Natural killer cell treated with Interleukin-12 subunit alpha and Interleukin-12 subunit beta and Interleukin-15 and Interleukin-18, amount 100 ng/mL, for 72 hours (primary cell): ENCODE measurements around the gene KRT36. TPM values are rescaled to one million over a fixed set of nuclear protein-coding genes. Genes with fewer than 3 reads are reported as not detected.

Experiments used
- ATAC-seq, 2 donors: fragments of 150-1000 bp; cut with Tn5 transposase in 1 of 2; sonication (Bioruptor Pico), chemical (Tn5 transposase) in 1 of 2; 2 replicates each; pipeline ENCODE4 v1.10.0; 2021
- DNase-seq: peaks from one replicate; pipeline ENCODE4 v3.0.0; 2022; ENCODE audit warnings: low spot score
- H3K27ac Mint-ChIP-seq, 2 donors: 1 replicate in 1 of 2; 2 replicates in 1 of 2; pipeline ENCODE4 v1.8.0; 2022; ENCODE audit warnings: mixed read lengths in 2 of 2, mild to moderate bottlenecking in 1 of 2, moderate library complexity in 1 of 2
- H3K27me3 Mint-ChIP-seq, 2 donors: 1 replicate in 1 of 2; 2 replicates in 1 of 2; pipeline ENCODE4 v1.8.0; 2022; ENCODE audit warnings: mixed read lengths in 2 of 2
- H3K36me3 Mint-ChIP-seq: one replicate; pipeline ENCODE4 v1.8.0; 2022; ENCODE audit warnings: mixed read lengths
- H3K4me1 Mint-ChIP-seq, 2 donors: 1 replicate in 1 of 2; 2 replicates in 1 of 2; pipeline ENCODE4 v1.8.0; 2022; ENCODE audit warnings: low read depth in 2 of 2, mixed read lengths in 2 of 2, mild to moderate bottlenecking in 1 of 2
- H3K4me3 Mint-ChIP-seq: one replicate; pipeline ENCODE4 v1.8.0; 2022; ENCODE audit warnings: mixed read lengths
- H3K9me3 Mint-ChIP-seq: 2 replicates; pipeline ENCODE4 v1.8.0; 2022; ENCODE audit warnings: mixed read lengths
- total RNA-seq, 2 donors: library from RNA; stranded (reverse); gene quantifications; one replicate each; pipeline ENCODE4 v1.2.3, GENCODE V29; 2022

KRT36 gene
- total RNA-seq, 2 donors from 2014 or later, result not detected

DNA sequence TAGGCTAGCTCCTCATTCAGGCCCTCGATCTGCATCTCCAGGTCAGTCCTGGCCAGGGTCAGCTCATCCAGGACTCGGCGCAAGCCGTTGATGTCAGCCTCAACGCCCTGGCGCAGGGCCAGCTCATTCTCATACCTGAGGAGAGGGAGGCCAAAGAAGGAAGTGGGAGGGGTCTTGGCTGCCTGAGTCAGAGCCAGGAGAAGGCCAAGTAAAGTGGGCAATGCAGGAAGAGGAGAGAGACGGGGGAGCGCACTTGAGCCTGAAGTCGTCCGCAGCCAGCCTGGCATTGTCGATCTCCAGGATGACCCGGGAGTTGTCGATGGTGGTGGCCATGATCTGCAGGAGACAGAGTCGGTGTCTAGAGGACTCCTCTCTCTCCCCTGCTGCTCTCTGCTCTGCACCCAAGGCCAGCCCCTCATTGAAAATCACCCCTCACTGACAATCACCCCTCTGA is 27.1 kb upstream of the KRT36 start:
- no peaks in the 10 kb centered on the region for H3K9me3 Mint-ChIP-seq
- DNase-seq, result no peak
- H3K4me1 Mint-ChIP-seq, result no peaks in the 10 kb centered on the region
- no peak for ATAC-seq
- peaks cover 0 to 2% of the 10 kb centered on the region in 2 donors for H3K27me3 Mint-ChIP-seq
- H3K27ac Mint-ChIP-seq, result no peak overlapping the region
- no peaks in the 10 kb centered on the region for H3K36me3 Mint-ChIP-seq
- H3K4me3 Mint-ChIP-seq, result no peak overlapping the region

DNA sequence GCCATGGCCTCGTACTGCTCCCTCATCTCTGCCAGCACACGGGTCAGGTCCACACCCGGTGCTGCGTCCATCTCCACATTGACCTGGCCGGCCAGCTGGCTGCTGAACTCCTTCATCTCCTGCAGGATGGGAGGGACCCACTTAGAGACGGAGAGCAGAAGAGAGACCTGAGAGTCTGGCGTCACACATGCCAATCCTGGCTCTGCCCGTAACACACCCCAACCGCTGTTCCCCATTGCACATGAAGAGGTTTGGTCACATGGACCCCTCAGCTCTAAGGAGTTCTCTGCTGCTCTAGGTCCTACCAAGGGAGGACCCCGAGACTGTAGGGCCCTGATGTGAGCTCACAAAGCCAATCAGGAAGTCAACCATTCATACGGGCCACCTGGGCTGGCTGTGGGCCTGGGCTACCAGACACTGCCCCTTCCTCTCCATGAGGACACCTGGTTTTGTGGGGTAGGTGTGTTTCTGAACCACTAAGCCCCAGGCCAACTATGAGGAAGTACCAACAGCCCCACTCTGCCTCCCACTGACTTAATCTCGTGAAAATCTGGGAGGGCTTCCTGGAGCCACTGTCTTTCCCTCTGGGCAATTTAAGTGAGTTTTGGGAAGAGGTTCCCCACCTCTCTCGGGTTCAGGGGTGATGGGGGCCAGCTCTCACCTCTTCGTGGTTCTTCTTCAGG is 26.6 kb upstream of the KRT36 start:
- Mint-ChIP-seq H3K27me3 (peaks cover 0 to 2% of the 10 kb centered on the region in 2 donors), H3K4me1 (no peaks in the 10 kb centered on the region), H3K9me3 (no peaks in the 10 kb centered on the region), H3K27ac (no peak overlapping the region), H3K36me3 (no peaks in the 10 kb centered on the region), H3K4me3 (no peak overlapping the region)
- ATAC-seq (no peak), DNase-seq (no peak)

DNA sequence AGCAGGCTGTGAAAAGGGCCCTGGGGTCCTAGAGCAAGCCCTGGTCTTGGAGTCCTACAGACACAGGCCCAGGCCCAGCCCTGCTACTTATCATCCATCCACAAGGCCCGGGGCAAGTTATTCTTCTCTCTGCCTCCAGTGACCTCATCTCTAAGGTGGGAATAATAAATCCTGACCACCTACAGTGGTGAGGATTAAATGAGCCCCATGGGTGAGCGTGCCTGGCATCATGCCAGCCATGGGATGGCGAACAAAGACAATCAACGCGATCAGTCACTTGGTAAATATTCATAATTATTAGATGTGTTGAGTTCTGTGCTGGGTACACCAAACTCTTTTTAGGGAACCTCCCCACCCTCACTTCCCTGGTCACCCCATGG is 23.4 kb upstream of the KRT36 start:
- H3K9me3 Mint-ChIP-seq, result no peaks in the 10 kb centered on the region
- H3K4me3 Mint-ChIP-seq, result no peak overlapping the region
- no peaks in the 10 kb centered on the region for H3K36me3 Mint-ChIP-seq
- no peak for DNase-seq
- H3K4me1 Mint-ChIP-seq, result no peaks in the 10 kb centered on the region
- H3K27me3 Mint-ChIP-seq, result peaks cover 0 to 2% of the 10 kb centered on the region in 2 donors
- no peak overlapping the region for H3K27ac Mint-ChIP-seq
- no peak for ATAC-seq

DNA sequence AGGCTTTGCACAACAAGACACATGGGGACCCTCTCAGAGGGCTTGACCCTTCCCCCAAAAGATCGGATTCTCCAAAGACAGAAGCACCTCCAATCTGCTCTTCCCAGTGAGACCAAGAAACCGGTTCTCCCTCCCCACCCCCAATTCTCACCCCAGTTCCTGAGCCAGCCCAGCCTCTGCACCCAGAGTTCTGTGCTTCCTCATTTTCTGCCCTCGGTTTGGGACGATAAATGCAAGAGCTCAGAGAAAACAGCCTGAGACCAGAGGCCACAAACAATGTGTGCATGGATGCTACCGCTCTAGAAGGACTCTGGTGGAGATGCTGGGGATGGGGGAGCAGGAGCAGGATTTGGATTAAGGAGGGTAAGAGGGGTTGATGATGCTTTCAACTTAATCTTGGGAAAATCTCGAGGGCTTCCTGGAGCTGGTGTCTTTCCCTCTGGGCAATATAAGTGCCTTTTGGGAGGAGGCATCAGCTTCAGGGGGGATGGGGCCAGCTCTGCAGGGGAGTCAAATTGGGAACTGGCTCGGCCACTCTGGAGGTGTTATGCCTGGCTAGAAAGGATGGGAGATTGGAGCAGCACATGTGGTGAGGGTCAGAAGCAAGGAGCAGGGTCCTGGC is 22.9 kb upstream of the KRT36 start:
- Mint-ChIP-seq H3K9me3 (no peaks in the 10 kb centered on the region), H3K27me3 (peaks cover 0 to 2% of the 10 kb centered on the region in 2 donors), H3K36me3 (no peaks in the 10 kb centered on the region), H3K27ac (no peak overlapping the region), H3K4me1 (no peaks in the 10 kb centered on the region), H3K4me3 (no peak overlapping the region)
- DNase-seq, result no peak
- ATAC-seq, result no peak

DNA sequence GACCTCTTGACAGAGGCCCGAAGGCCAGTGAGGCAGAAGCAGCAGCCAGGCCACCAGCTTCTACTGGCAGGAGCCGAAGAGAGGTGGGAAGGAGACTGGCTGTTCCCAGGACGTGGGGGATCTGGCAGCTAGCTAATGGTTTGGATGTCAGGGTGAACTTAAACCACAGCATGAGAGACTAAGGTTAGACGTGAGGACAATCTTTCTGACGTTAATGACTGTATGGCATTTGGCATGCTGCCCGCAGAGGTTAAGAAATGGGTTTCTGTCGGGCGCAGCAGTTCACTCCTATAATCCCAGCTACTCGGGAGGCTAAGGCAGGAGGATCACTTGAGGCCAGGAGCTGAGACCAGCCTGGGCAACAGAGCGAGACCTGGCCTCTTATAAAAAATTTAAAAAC is 22.0 kb upstream of the KRT36 start:
- Mint-ChIP-seq H3K27me3 (peaks cover 0 to 2% of the 10 kb centered on the region in 2 donors), H3K27ac (no peak overlapping the region), H3K4me3 (no peak overlapping the region), H3K4me1 (no peaks in the 10 kb centered on the region), H3K36me3 (no peaks in the 10 kb centered on the region), H3K9me3 (no peaks in the 10 kb centered on the region)
- no peak for ATAC-seq
- DNase-seq, result no peak

DNA sequence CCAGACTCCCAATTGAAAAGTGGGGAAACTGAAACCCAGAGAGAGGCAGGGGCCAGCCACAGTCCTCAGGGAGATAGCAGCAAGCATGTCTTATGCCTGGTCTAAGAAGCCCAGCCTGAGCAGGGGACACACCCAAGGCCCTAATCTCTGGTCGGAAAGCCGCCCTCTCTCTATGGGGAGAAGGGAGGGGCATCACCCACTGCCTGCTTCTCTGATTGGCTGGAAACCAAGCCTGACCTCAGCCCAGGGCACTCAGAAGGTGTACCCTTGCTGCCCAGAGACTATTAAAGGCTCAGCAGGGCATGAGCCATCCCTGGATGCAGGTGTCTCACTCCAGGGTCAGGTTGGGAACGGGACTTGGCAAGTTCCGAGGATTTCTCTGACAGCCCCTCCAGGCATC is 21.4 kb upstream of the KRT36 start:
- DNase-seq (no peak), ATAC-seq (no peak)
- Mint-ChIP-seq H3K9me3 (no peaks in the 10 kb centered on the region), H3K4me1 (no peaks in the 10 kb centered on the region), H3K27me3 (peaks cover 0 to 1% of the 10 kb centered on the region in 2 donors), H3K27ac (no peak overlapping the region), H3K4me3 (no peak overlapping the region), H3K36me3 (no peaks in the 10 kb centered on the region)

DNA sequence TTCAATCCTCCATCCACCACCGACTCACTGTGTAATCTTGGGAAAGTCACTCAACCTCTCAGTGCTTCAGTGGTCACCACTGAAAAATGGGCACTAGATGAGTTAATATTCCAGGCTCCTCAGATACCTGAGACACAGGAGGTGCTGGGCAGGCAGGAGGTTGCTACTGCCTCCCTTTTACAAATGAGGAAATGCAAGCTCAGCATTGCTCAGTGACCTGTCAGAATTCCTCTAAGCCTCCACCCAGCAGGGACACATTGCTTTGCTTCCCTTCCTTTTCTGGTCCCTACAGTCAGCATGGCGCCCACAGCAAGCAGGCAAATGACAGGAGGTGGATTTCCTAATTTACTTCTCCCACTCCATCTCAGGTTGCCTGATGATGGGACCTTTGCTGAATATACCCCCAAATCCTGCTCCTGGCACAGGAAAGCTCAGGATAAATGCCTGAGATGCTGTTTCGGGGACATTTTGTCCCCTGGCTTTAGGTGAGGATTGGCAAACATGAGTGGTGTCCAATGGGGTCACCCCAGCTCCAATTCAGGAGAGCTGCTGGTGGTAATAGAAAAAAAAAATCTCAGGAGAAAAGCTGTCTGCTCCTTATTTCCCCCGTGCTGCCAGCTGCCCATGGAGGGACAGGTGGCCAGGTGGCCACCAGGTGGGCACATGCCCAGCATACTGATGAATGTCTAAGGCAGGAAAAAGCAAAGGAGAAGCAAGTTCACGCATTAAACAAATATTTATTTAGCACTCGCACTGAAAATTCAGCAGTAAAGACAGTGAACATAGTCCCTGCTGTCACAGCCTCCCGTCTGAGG is 20.7 kb upstream of the KRT36 start:
- H3K4me3 Mint-ChIP-seq, result no peak overlapping the region
- H3K27ac Mint-ChIP-seq, result no peak overlapping the region
- ATAC-seq (no peak), DNase-seq (no peak)
- H3K4me1 Mint-ChIP-seq, result no peaks in the 10 kb centered on the region
- no peaks in the 10 kb centered on the region for H3K9me3 Mint-ChIP-seq
- no peaks in the 10 kb centered on the region for H3K27me3 Mint-ChIP-seq
- no peaks in the 10 kb centered on the region for H3K36me3 Mint-ChIP-seq

DNA sequence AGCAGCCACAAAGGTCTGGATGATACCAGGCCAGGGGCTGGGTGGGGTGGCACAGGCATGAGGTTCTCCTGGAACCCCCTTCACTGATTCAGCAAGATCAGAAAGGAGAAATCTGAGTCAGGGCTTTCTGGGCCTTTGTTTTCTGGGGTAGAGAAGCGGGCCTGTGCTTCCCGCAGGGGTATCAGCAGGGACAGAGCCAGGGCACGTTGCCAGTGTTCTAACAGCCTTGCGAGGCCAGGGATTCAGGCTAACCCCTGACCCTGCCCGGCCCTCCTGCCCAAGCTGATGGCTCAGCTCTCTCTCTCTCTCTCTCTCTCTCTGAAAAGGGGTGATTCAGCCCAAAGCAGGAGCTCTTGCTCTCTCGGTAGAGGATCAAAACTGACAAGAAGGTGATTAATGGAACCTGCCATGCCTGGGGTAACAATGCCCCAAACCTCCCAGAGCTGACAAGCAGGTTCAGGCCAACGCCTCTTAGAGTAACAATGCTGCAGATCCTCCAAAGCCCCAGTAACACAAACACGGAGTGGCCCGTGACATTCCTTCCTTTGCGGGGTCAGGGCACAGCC is 17.7 kb upstream of the KRT36 start:
- ATAC-seq (no peak), DNase-seq (no peak)
- Mint-ChIP-seq H3K4me3 (no peak overlapping the region), H3K36me3 (no peaks in the 10 kb centered on the region), H3K27ac (no peak overlapping the region), H3K9me3 (no peaks in the 10 kb centered on the region), H3K4me1 (no peaks in the 10 kb centered on the region), H3K27me3 (no peaks in the 10 kb centered on the region)

DNA sequence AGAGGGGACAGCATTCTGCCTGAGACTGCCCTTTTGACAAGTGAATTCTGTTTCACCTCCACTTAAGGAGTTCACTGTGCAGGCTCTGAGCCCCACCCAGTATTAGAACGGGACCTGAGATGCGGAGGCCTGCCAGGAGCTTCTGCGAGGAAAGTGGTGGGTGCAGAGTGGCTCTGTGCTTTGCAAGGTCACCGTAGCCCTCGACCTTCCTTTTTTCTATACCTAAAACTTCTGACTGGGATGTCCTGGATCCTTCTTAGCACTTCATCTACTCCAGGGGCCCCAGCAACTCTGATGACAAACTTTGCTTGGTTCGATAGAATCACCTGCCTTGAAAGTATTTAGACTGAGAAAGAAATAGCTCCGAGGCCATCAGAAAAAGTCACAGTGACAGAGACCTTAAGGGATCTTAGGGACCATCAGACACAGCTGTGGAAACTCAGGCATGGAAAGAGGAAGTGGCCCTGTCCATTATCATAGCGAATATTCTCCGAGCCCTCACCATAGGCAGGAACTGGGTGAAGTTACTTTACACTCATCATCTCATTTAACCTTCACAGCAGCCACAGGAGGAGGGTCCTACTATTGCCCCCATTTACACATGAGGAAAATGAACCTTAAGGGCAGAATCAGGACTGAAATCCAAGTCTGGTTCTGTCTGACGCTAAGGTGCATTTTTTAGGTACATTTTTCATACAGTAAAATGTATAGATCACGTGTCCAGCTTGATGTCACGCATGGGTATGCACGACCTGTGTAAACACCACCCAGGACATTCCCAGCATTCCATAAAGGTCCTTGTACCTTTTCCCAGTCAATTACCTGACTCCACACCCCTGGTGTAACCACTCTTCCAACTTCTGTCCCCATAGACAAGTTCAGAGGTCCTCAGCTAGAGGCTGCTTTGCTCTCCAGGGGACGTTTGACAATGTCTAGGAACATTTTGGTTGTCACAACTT is 16.4 kb upstream of the KRT36 start:
- Mint-ChIP-seq H3K27me3 (no peaks in the 10 kb centered on the region), H3K36me3 (no peaks in the 10 kb centered on the region), H3K9me3 (no peaks in the 10 kb centered on the region), H3K4me1 (no peaks in the 10 kb centered on the region), H3K4me3 (no peak overlapping the region), H3K27ac (no peak overlapping the region)
- ATAC-seq (no peak), DNase-seq (no peak)

DNA sequence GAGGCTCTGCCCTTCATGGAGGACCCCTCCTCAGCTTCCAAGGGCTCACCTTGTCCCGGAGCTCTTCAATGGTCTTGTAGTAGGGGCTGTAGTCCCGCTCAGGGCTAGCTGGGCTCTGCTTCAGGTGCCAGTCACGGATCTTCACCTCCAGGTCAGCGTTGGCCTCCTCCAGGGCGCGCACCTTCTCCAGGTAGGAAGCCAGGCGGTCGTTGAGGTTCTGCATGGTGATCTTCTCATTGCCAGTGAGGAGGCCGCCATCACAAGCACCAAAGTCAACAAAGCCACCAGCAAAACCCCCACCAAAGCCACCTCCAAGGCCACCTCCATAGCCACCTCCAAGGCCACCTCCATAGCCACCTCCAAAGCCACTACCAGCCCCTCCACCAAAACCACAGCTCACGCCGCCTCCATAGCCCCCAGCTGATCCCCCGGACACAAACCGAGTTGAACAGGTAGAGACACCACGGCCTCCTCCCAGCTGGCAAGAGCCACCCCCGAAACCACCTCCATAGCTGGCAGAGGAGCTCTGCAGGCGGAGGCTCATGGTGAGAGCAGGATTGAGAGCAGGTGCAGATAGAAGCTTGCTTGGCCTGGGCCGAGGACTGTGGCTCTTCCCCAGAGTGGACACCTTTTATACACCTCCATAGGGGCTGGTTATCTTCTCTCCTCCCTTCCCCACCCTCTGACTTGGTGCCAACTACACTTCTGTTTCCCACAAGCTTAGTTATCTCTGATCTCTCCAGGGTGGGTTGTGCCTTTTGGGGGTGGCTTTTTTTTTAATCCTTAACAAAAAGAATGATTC is 15.5 kb upstream of the KRT36 start, which contains the start of gene KRT13:
Gene KRT13 (minus strand): TSS at position 606 of the 802 bp plus-strand sequence. CDS start 62 bp downstream, at position 544.
- DNase-seq (no peak), ATAC-seq (no peak)
- no peaks in the 10 kb centered on the region for H3K9me3 Mint-ChIP-seq
- no peaks in the 10 kb centered on the region for H3K36me3 Mint-ChIP-seq
- no peak within 1 kb of the TSS for H3K27ac Mint-ChIP-seq
- peaks cover 0 to 3% of the 10 kb centered on the region in 2 donors for H3K27me3 Mint-ChIP-seq
- H3K4me3 Mint-ChIP-seq, result no peak within 1 kb of the TSS
- H3K4me1 Mint-ChIP-seq, result no peaks in the 10 kb centered on the region

DNA sequence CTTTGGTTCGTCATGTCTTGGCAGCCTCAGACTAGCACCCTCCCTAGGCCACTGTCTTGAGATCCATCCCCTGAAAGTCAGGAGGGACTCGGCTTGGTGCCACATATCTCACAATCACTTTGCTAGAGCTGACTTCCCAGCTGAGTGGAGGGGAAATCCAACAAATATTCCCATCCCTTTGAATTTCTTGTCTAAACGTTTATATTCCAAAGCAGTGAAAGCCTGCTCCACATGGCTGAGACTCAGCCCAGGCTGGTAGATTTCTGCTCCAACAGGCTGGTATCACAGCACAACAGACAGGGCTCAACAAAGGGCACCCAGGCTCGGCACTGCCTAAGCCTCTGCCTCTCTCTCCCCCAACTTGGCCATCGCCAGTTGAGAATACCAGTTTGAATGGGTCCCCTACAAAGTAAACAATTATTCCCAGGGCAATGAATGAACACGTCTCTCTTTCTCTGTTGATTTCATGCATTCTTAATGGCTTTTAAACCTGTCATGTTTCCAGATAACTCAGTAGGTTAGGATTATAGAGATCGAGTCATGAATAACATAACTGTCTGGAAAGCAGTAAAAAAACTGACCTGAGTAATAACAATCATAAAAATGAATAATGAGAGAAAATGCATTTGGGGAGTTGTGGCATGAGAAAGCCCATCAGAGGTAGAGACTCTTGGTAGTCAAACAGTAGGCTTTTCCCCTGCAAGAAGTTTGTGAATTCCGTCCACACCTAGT is 14.7 kb upstream of the KRT36 start:
- ATAC-seq, result no peak
- H3K9me3 Mint-ChIP-seq, result no peaks in the 10 kb centered on the region
- H3K36me3 Mint-ChIP-seq, result no peaks in the 10 kb centered on the region
- no peak overlapping the region for H3K4me3 Mint-ChIP-seq
- no peaks in the 10 kb centered on the region for H3K4me1 Mint-ChIP-seq
- peaks cover 4 to 9% of the 10 kb centered on the region in 2 donors for H3K27me3 Mint-ChIP-seq
- DNase-seq, result no peak
- no peak overlapping the region for H3K27ac Mint-ChIP-seq

DNA sequence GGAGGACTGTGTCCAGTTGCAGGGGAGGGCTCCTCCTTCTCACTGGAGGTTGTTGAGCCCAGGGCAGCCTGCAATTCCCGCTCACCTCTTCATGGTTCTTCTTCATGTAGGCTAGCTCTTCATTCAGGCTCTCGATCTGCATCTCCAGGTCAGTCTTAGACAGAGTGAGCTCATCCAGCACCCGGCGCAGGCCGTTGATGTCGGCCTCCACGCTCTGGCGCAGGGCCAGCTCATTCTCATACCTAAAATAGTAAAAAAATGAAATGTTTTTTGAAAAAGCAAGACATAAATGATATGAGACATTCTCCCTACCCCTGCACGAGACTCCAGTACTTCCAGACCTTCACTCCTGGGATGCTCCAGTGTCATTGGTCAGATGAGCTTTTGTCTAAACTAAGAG is 13.5 kb upstream of the KRT36 start:
- H3K9me3 Mint-ChIP-seq, result no peaks in the 10 kb centered on the region
- H3K4me3 Mint-ChIP-seq, result no peak overlapping the region
- H3K27ac Mint-ChIP-seq, result no peak overlapping the region
- peaks cover 11 to 16% of the 10 kb centered on the region in 2 donors for H3K27me3 Mint-ChIP-seq
- ATAC-seq (no peak), DNase-seq (no peak)
- H3K4me1 Mint-ChIP-seq, result no peaks in the 10 kb centered on the region
- no peaks in the 10 kb centered on the region for H3K36me3 Mint-ChIP-seq
